ENCODE measurements around the gene VAMP1.

- no peak for TF ChIP-seq CTCF (IDR thresholded peaks at IDR 0.05)
- peak; percentile 48; the same call in 1 of the 2 replicates for TF ChIP-seq POLR2AphosphoS5 (IDR thresholded peaks at IDR 0.05; ENCODE audit: low read depth, low read length)
- TF ChIP-seq REST (IDR thresholded peaks at IDR 0.05; ENCODE audit: insufficient read depth in 1 of 2, low read depth in 2 of 2, low read length in 1 of 2), result no peak
- TF ChIP-seq TCF7L2 (IDR thresholded peaks at IDR 0.05; ENCODE audit: low read depth, low read length), result no peak
- TF ChIP-seq SIN3A (IDR thresholded peaks at IDR 0.05; ENCODE audit: borderline replicate concordance, insufficient read depth, low read depth, low read length), result peak; percentile 76
Observed at GRCh38 chr12:6493497-6494257, 23.2 kb upstream of the VAMP1 start, which contains the start of gene NCAPD2.

All from Panc1 (cell line).